Colonic mucosa (tissue), 4 donors: Measurements from ENCODE around the gene SLC22A3. TPM values are rescaled to one million over a fixed set of nuclear protein-coding genes. Genes with fewer than 3 reads are reported as not detected.

Experiments used
- DNase-seq: peaks from one replicate; pipeline ENCODE4 v3.0.0-alpha.2; 2020
- H3K27ac ChIP-seq: fragments of 200-600 bp; one replicate; pipeline ENCODE4 v1.8.0; 2021
- H3K27me3 ChIP-seq: fragments of 200-600 bp; one replicate; pipeline ENCODE4 v1.8.0; 2021
- H3K36me3 ChIP-seq: fragments of 200-600 bp; one replicate; pipeline ENCODE4 v1.8.0; 2021
- H3K4me1 ChIP-seq: fragments of 200-600 bp; one replicate; pipeline ENCODE4 v1.8.0; 2021; ENCODE audit warnings: mild to moderate bottlenecking
- H3K4me3 ChIP-seq: fragments of 200-600 bp; one replicate; pipeline ENCODE4 v1.8.0; 2021
- H3K9ac ChIP-seq, 2 donors: one replicate each; pipeline ENCODE4 v1.7.0; 2013; ENCODE audit warnings: control low read depth in 2 of 2, low read depth in 2 of 2, low read length in 2 of 2
- H3K9me3 ChIP-seq: fragments of 200-600 bp; one replicate; pipeline ENCODE4 v1.8.0; 2021
- intact Hi-C: fragments of 100-400 bp; cut with DNase I; formaldehyde crosslinking; loops from one replicate; pipeline ENCODE4 v1.14.1; 2022
- total RNA-seq, 2 donors: library from RNA; stranded (reverse); fragmentation: NEBNext Ultra II Directional in 1 of 2; extraction: Animal tissue kit (Norgen Biotek cat#: 25700) in 1 of 2; gene quantifications; one replicate each; pipeline ENCODE4 v1.2.1, GENCODE V29; 2021
- TF ChIP-seq, protein P1 (sequence below): fragments of 200-600 bp; IDR thresholded peaks from one replicate; pipeline ENCODE4 v1.8.0; 2022; ENCODE audit warnings: antibody characterized with exemption, mild to moderate bottlenecking
- donor health status: healthy.
- donor health status: DM: no; HTN: no; CAD: no.
- donor health status: DM: no; HTN: no; CAD: no.

SLC22A3 gene
- total RNA-seq, 2 donors from 2014 or later = 2.1 to 2.5 TPM

DNA sequence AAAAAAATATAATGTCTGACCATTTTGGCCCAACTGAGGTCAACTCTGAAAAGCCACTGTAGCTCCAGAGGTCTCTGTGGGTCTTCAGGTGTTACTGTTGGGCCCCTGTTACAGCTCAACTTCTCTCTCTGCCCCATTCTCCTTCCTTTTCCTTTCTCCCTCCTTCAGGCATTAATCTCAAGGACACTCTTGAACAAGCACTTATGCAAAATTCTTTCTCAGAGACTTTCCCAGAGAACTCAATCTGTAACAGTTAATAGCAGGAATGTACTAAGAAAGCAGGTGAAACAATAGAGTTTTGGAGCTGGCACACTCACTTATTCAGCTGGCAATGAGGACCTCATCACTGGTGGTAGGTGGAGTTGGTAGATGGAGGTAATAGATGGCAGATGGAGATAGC lies 31.9 kb upstream of the SLC22A3 start:
- no peak overlapping the region for H3K9ac ChIP-seq
- H3K27ac ChIP-seq = no peak overlapping the region
- H3K4me1 ChIP-seq = no peaks in the 10 kb centered on the region
- no peak overlapping the region for H3K4me3 ChIP-seq
- no peak for DNase-seq
- no peaks in the 10 kb centered on the region for H3K36me3 ChIP-seq
- intact Hi-C loops = no loop called here
- no peaks in the 10 kb centered on the region for H3K27me3 ChIP-seq
- no peaks in the 10 kb centered on the region for H3K9me3 ChIP-seq
- TF ChIP-seq, protein P1, sequence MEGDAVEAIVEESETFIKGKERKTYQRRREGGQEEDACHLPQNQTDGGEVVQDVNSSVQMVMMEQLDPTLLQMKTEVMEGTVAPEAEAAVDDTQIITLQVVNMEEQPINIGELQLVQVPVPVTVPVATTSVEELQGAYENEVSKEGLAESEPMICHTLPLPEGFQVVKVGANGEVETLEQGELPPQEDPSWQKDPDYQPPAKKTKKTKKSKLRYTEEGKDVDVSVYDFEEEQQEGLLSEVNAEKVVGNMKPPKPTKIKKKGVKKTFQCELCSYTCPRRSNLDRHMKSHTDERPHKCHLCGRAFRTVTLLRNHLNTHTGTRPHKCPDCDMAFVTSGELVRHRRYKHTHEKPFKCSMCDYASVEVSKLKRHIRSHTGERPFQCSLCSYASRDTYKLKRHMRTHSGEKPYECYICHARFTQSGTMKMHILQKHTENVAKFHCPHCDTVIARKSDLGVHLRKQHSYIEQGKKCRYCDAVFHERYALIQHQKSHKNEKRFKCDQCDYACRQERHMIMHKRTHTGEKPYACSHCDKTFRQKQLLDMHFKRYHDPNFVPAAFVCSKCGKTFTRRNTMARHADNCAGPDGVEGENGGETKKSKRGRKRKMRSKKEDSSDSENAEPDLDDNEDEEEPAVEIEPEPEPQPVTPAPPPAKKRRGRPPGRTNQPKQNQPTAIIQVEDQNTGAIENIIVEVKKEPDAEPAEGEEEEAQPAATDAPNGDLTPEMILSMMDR = no peak

DNA sequence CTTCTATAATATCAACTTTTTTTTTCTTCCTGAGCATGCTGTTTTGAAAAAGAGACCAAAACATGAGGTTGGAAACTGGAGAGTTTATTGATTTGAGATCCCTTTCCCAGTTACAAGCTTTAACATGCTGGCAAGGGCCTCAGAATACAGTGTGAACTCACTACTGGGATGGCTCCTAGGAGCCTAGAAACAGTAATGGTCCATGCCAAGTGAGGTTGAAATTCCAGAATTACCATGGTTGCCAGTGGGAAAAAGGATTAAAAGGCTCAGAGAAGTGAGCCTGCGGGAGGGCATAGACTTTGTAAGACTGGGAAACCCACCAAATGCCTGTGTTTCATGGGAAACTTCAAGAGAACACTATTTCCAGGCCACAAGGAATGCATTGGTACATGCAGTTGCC lies 28.9 kb upstream of the SLC22A3 start:
- Histone ChIP-seq H3K4me3 (no peak overlapping the region), H3K4me1 (no peaks in the 10 kb centered on the region), H3K9me3 (no peaks in the 10 kb centered on the region), H3K27ac (no peak overlapping the region), H3K27me3 (no peaks in the 10 kb centered on the region), H3K36me3 (no peaks in the 10 kb centered on the region), H3K9ac (no peak overlapping the region)
- TF ChIP-seq, protein P1 = no peak
- no peak for DNase-seq
- intact Hi-C loops = no loop called here

DNA sequence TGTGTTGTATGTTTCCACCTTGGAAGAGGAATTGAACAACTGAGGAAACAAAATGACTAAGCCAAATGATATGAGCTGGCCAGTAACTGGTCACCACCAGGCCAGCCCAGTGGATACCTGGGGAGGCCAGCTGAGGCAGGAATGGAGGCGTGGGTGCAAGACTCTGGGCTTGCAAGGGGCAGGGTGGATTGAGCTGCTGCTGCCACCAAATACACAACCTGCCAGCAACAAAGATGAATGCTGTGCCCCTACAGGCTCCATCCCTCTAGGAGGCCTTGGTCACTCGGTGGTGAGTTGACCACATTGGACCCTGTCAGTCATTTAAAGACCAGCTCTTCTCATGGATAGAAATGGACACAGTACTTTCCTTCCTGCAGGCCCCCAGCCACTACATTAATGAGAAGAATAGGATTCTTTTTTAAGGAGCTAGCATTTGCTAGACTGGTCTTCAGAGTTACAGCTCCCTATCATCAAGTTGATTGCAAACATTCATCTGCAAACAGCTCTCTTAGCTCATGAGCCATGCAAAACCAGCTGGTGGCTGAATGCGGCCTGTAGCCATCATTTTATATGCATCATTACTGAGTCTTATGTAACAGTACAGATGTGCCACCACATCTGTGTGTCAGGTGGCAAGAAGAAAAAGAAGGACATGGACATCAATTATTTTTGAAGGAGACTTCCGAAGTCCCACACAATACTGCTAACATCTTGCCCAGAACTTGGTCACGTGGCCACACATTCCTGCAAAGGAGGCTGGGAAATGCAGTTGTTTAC lies 26.3 kb upstream of the SLC22A3 start:
- DNase-seq = no peak
- no peaks in the 10 kb centered on the region for H3K36me3 ChIP-seq
- no peak overlapping the region for H3K4me3 ChIP-seq
- H3K9me3 ChIP-seq = no peaks in the 10 kb centered on the region
- TF ChIP-seq, protein P1 = no peak
- H3K27ac ChIP-seq = no peak overlapping the region
- no peaks in the 10 kb centered on the region for H3K4me1 ChIP-seq
- no peaks in the 10 kb centered on the region for H3K27me3 ChIP-seq
- no peak overlapping the region for H3K9ac ChIP-seq
- intact Hi-C loops = no loop called here

DNA sequence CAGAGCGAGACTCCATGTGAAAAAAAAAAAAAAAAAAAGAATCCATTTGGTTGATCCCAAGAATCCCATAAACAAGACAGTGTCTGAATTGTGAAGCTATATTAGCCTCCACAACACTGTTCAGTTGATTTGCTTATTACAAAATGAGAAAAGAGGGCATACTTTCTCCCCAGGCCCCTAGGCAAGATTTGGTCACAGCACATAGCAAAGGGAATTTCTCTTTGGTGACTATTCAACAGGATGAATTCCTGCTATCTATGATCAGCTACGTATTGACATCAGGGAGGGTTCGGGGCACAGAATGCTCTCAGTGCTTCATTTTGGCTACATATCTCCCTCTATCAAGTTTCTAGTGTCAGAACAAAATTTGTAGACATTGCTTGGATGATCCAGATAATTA lies 20.2 kb upstream of the SLC22A3 start:
- Histone ChIP-seq H3K4me1 (no peaks in the 10 kb centered on the region), H3K9me3 (no peaks in the 10 kb centered on the region), H3K4me3 (no peak overlapping the region), H3K36me3 (no peaks in the 10 kb centered on the region), H3K9ac (no peak overlapping the region), H3K27me3 (no peaks in the 10 kb centered on the region), H3K27ac (no peak overlapping the region)
- no peak for DNase-seq
- TF ChIP-seq, protein P1 = no peak
- intact Hi-C loops = no loop called here

DNA sequence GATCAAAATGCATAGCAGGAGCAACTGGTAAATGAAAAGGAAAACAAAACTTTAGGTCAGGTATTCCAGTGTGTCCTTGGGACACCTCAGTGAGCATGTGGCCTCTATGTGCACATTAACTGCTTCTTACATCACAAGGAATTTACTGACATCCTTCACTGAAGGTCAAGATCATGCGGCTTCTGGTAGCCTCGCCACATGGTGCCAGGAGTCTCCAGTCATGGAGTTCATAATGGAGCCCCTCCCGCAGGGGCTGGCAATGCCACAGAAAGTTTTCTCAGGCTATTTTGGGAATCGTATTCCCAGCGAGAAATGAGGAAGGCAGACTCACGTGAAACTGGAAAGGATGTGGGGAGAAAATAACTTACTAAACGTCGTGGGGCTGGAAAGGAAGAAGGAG lies 19.7 kb upstream of the SLC22A3 start:
- TF ChIP-seq, protein P1 = no peak
- Histone ChIP-seq H3K4me3 (no peak overlapping the region), H3K9ac (no peak overlapping the region), H3K27me3 (no peaks in the 10 kb centered on the region), H3K9me3 (no peaks in the 10 kb centered on the region), H3K27ac (no peak overlapping the region), H3K36me3 (no peaks in the 10 kb centered on the region), H3K4me1 (no peaks in the 10 kb centered on the region)
- intact Hi-C loops = no loop called here
- no peak for DNase-seq
